IPS-18c (cell line): ENCODE results near the gene RBM5.

Source experiments
- H3K4me3 ChIP-seq: 2 replicates; pipeline ENCODE4 v1.7.0; 2013; ENCODE audit warnings: low read depth, mild to moderate bottlenecking, low read length, moderate library complexity; ENCODE audit not compliant: insufficient read depth
- H3K9me3 ChIP-seq: one replicate; pipeline ENCODE4 v1.6.1; 2013; ENCODE audit warnings: mild to moderate bottlenecking, low read length, moderate library complexity; ENCODE audit not compliant: control insufficient read depth, insufficient read depth

RBM5 gene

GRCh38 chr3:50132421-50133282 is 43.9 kb downstream of the RBM5 start:
- Histone ChIP-seq H3K4me3 (no peak overlapping the region), H3K9me3 (no peaks in the 10 kb centered on the region)

GRCh38 chr3:50133283-50133615 is 44.5 kb downstream of the RBM5 start:
- no peak overlapping the region for H3K4me3 ChIP-seq
- no peaks in the 10 kb centered on the region for H3K9me3 ChIP-seq

- no peak overlapping the region for H3K4me3 ChIP-seq
- no peaks in the 10 kb centered on the region for H3K9me3 ChIP-seq
These were observed 45.6 kb downstream of the RBM5 start for GRCh38 chr3:50134367-50134766.

- no peak overlapping the region for H3K4me3 ChIP-seq
These were observed 47.2 kb downstream of the RBM5 start for GRCh38 chr3:50135964-50136363.

GRCh38 chr3:50136714-50137405 is 48.1 kb downstream of the RBM5 start:
- no peak overlapping the region for H3K4me3 ChIP-seq
- H3K9me3 ChIP-seq = no peaks in the 10 kb centered on the region

More at GRCh38 chr3:50135964-50136363, 47.2 kb downstream of the RBM5 start:
- H3K9me3 ChIP-seq = no peaks in the 10 kb centered on the region

- no peak overlapping the region for H3K4me3 ChIP-seq
- H3K9me3 ChIP-seq = no peaks in the 10 kb centered on the region
These were observed 48.8 kb downstream of the RBM5 start for GRCh38 chr3:50137531-50137930.

GRCh38 chr3:50138266-50139200 is 49.8 kb downstream of the RBM5 start:
- H3K4me3 ChIP-seq = no peak overlapping the region
- no peaks in the 10 kb centered on the region for H3K9me3 ChIP-seq

- Histone ChIP-seq H3K4me3 (no peak overlapping the region), H3K9me3 (no peaks in the 10 kb centered on the region)
These were observed 50.6 kb downstream of the RBM5 start for GRCh38 chr3:50139308-50139707.

GRCh38 chr3:50139718-50140423 is 51.2 kb downstream of the RBM5 start:
- Histone ChIP-seq H3K9me3 (no peaks in the 10 kb centered on the region), H3K4me3 (no peak overlapping the region; the same call in 1 of the 2 replicates)

GRCh38 chr3:50140990-50141389 is 52.3 kb downstream of the RBM5 start:
- no peaks in the 10 kb centered on the region for H3K9me3 ChIP-seq
- no peak overlapping the region for H3K4me3 ChIP-seq

- H3K9me3 ChIP-seq = no peaks in the 10 kb centered on the region
- no peak overlapping the region for H3K4me3 ChIP-seq
These were observed 57.7 kb downstream of the RBM5 start for GRCh38 chr3:50146316-50146901.

GRCh38 chr3:50147016-50147415 is 58.3 kb downstream of the RBM5 start:
- no peak overlapping the region for H3K4me3 ChIP-seq
- H3K9me3 ChIP-seq = no peaks in the 10 kb centered on the region

GRCh38 chr3:50147447-50147846 is 58.7 kb downstream of the RBM5 start:
- H3K4me3 ChIP-seq = no peak overlapping the region
- no peaks in the 10 kb centered on the region for H3K9me3 ChIP-seq

GRCh38 chr3:50147861-50148260 is 59.1 kb downstream of the RBM5 start:
- Histone ChIP-seq H3K4me3 (no peak overlapping the region), H3K9me3 (no peaks in the 10 kb centered on the region)

GRCh38 chr3:50150404-50150750 is 61.7 kb downstream of the RBM5 start:
- H3K9me3 ChIP-seq = peaks cover 3% of the 10 kb centered on the region
- no peak overlapping the region; the same call in 1 of the 2 replicates for H3K4me3 ChIP-seq

- peaks cover 3% of the 10 kb centered on the region for H3K9me3 ChIP-seq
These were observed 62.4 kb downstream of the RBM5 start for GRCh38 chr3:50150863-50151686.

More at GRCh38 chr3:50150863-50151686, 62.4 kb downstream of the RBM5 start:
- no peak overlapping the region for H3K4me3 ChIP-seq
